Dermis microvascular lymphatic vessel endothelial cell (primary cell): ENCODE results near the gene NEURL1. TPM values are rescaled to one million over a fixed set of nuclear protein-coding genes. Genes with fewer than 3 reads are reported as not detected.

Experiments used
- DNase-seq, 2 donors: peaks; one replicate each; pipeline versions ENCODE4 v3.0.0 to v3.0.0-alpha.2; 2010; ENCODE audit warnings: low read depth in 2 of 2
- total RNA-seq: library from RNA; depleted of rRNA; stranded (reverse); fragments of >200 nt; gene quantifications from 2 replicates; pipeline ENCODE4 v1.2.1, GENCODE V29; 2014

NEURL1 gene
- total RNA-seq, 1 donor from 2014 or later: under 0.01 TPM

GRCh38 chr10:103562383-103562782 is 68.9 kb downstream of the NEURL1 start:
- no peak for DNase-seq

GRCh38 chr10:103563231-103564115 is 70.0 kb downstream of the NEURL1 start:
- DNase-seq: no peak

- DNase-seq: no peak
Observed at GRCh38 chr10:103564116-103564501, 70.6 kb downstream of the NEURL1 start.

GRCh38 chr10:103564776-103565520 is 71.4 kb downstream of the NEURL1 start:
- peak in 1 of 2 donors; percentile 31 for DNase-seq

GRCh38 chr10:103566536-103566935 is 73.0 kb downstream of the NEURL1 start:
- no peak for DNase-seq

GRCh38 chr10:103568505-103568904 is 75.0 kb downstream of the NEURL1 start:
- DNase-seq: no peak

- no peak for DNase-seq
Observed at GRCh38 chr10:103569896-103570295, 76.4 kb downstream of the NEURL1 start.

GRCh38 chr10:103570844-103571655 is 77.5 kb downstream of the NEURL1 start:
- no peak for DNase-seq

GRCh38 chr10:103571656-103571975 is 78.1 kb downstream of the NEURL1 start:
- DNase-seq: no peak

- DNase-seq: no peak
Observed at GRCh38 chr10:103572347-103573204, 79.1 kb downstream of the NEURL1 start.

- DNase-seq: no peak
Observed at GRCh38 chr10:103573205-103573487, 79.6 kb downstream of the NEURL1 start.

- DNase-seq: no peak
Observed at GRCh38 chr10:103574097-103575061, 80.9 kb downstream of the NEURL1 start.

GRCh38 chr10:103575416-103576075 is 82.0 kb downstream of the NEURL1 start:
- DNase-seq: no peak

- DNase-seq: no peak
Observed at GRCh38 chr10:103576076-103576471, 82.6 kb downstream of the NEURL1 start.

GRCh38 chr10:103576862-103577261 is 83.4 kb downstream of the NEURL1 start:
- DNase-seq: no peak

- DNase-seq: peak in 1 of 2 donors; percentile 19
Observed at GRCh38 chr10:103578782-103579382, 85.4 kb downstream of the NEURL1 start.

GRCh38 chr10:103580011-103580410 is 86.5 kb downstream of the NEURL1 start:
- no peak for DNase-seq

- DNase-seq: no peak
Observed at GRCh38 chr10:103580430-103580829, 86.9 kb downstream of the NEURL1 start.

GRCh38 chr10:103581499-103581898 is 88.0 kb downstream of the NEURL1 start:
- DNase-seq: no peak
